Measurements from ENCODE around the gene BRD2. TPM values are rescaled to one million over a fixed set of nuclear protein-coding genes. Genes with fewer than 3 reads are reported as not detected.
A peak's percentile ranks its signal among the peaks of the same experiment; 100 is the strongest.

Gene BRD2
- total RNA-seq, 1 experiment from 2014 or later, result 118 TPM

DNA sequence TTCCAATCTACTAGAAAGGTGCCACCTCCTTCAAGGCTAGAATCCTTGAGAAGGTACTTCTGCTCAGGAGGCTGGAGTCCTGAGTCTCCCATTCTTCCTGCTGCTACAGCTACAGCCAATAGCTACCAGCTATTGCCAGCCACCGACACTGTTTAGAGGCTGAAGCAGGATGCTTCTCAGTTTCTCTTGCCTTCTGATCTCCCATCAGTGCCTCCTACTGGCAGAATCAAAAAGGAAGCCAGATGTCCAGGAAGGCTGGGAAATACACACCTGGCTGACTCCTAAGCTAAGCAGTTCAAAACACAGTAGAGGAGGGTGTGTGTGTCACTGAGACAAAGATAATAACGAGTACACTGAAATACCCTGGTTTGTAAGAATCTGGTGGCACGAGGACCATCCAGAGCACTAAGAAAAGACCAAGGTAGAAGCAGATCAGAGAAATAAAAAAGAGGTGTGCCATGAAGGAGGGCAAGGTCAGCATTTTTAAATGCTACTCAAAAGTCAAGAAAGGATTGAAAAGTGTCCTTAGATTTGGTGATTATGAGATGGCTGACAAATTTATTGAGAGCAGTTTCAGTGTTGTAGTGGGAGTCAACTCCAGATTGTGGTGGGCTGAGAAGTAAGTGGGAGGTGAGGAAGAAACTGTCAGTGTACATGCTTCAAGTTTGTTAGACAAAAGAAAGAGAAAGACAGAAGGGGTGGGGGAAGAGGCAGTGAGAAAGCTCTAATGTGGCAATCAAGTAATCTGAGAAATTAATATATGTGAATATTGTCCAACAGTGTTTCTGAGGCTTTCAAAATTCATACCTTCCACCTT is 13.2 kb upstream of the BRD2 start:
- Histone ChIP-seq H3K9me3 (replicated peaks) (no peaks in the 10 kb centered on the region), H3K4me3 (no peak overlapping the region), H3K27ac (no peak overlapping the region), H3K36me3 (no peaks in the 10 kb centered on the region), H3K4me1 (replicated peaks) (no peaks in the 10 kb centered on the region), H3K27me3 (replicated peaks) (no peaks in the 10 kb centered on the region)
- DNase-seq (ENCODE audit: low read depth in 1 of 2, low spot score in 2 of 2), result no peak

DNA sequence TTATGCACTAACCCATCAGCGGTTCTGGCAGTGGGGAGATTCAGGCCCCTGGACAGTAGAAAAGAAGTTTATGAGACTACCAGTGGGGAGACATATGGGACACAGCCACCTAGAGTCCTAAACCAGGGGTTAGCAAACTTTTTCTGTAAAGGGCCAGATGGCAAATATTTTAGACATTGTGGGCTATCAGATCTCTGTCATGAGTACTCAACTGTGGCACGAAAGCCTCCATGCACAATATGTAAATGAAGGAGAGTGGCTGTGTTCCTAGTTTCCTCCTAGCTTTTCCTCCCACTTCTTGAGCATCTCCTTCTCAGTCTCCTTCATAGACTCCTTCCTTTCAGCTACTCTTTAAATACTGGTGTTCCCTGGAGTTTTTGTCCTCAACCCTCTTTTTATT is 12.2 kb upstream of the BRD2 start:
- Histone ChIP-seq H3K36me3 (no peaks in the 10 kb centered on the region), H3K27me3 (replicated peaks) (no peaks in the 10 kb centered on the region), H3K4me3 (no peak overlapping the region), H3K27ac (no peak overlapping the region), H3K9me3 (replicated peaks) (no peaks in the 10 kb centered on the region), H3K4me1 (replicated peaks) (no peaks in the 10 kb centered on the region)
- no peak for DNase-seq (ENCODE audit: low read depth in 1 of 2, low spot score in 2 of 2)

DNA sequence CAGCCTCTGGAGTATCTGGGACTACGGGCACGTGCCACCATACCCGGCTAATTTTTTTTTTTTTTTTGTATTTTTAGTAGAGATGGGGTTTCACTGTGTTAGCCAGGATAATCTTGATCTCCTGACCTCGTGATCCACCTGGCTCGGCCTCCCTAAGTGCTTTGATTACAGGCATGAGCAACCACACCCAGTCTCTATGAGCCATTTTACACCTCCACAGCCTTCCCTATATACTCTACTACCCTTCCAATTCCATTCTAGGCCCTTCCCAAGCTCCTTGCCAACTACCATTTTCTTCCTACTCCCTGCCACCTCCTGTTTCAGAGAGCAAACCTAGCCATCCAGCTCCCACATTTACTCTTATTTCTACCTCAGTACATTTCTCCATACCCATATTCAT is 7.8 kb upstream of the BRD2 start:
- H3K9me3 ChIP-seq (replicated peaks), result no peaks in the 10 kb centered on the region

DNA sequence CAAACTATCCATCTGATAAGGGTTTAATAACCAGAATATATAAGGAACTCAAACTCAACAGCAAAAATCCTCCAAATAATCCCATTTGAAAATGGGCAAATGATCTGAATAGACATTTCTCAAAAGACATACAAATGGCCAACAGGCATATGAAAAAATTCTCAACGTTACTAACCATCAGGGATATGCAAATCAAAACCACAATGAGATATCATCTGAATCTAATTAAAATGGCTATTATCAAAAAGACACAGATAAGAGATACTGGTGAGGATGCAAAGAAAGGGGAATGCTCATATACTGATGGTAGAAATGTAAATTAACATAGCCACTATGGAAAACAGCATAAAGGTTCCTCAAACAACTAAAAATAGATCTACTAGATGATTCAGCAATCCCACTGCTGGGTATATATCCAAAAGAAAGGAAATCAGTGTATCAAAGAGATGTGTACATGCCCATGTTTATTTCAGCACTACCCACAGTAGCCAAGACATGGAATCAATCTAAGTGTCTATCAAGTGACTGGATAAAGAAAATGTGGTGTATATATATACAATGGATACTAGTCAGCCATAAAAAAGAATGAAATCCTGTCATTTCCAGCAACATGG is 6.1 kb upstream of the BRD2 start:
- Histone ChIP-seq H3K4me3 (no peak overlapping the region), H3K9me3 (replicated peaks) (no peaks in the 10 kb centered on the region), H3K27ac (no peak overlapping the region), H3K36me3 (no peaks in the 10 kb centered on the region), H3K27me3 (replicated peaks) (no peaks in the 10 kb centered on the region), H3K4me1 (replicated peaks) (peaks cover 4% of the 10 kb centered on the region; the same call in 1 of the 2 replicates)
- DNase-seq (ENCODE audit: low read depth in 1 of 2, low spot score in 2 of 2), result no peak

More for the DNA sequence above, 7.8 kb upstream of the BRD2 start:
- no peaks in the 10 kb centered on the region for H3K27me3 ChIP-seq (replicated peaks)
- H3K4me1 ChIP-seq (replicated peaks), result no peaks in the 10 kb centered on the region
- DNase-seq (ENCODE audit: low read depth in 1 of 2, low spot score in 2 of 2), result no peak
- H3K4me3 ChIP-seq, result no peak overlapping the region
- no peaks in the 10 kb centered on the region for H3K36me3 ChIP-seq
- H3K27ac ChIP-seq, result no peak overlapping the region

DNA sequence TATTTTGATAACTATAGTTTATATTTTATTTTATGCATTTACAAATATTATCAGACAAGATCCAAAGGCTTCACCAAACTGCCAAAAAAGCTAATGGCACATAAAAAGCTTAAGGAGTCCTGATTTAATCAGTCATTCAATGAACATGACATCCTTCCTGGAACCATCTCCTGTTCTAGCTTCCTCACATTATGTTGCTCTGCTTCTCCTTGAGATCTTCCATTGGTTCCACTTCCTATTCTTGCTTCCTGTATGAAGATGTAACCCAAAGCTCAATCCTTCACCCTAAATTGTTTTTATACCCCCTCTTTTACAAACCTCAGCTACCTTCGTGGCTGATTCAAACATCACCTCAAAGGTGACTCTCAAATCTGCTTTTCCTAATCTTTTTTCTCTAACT is 4.5 kb upstream of the BRD2 start:
- no peak overlapping the region for H3K4me3 ChIP-seq
- peaks cover 10% of the 10 kb centered on the region for H3K4me1 ChIP-seq (replicated peaks)
- H3K27ac ChIP-seq, result no peak overlapping the region
- H3K36me3 ChIP-seq, result no peaks in the 10 kb centered on the region
- DNase-seq (ENCODE audit: low read depth in 1 of 2, low spot score in 2 of 2), result no peak
- H3K27me3 ChIP-seq (replicated peaks), result no peaks in the 10 kb centered on the region
- no peaks in the 10 kb centered on the region for H3K9me3 ChIP-seq (replicated peaks)

DNA sequence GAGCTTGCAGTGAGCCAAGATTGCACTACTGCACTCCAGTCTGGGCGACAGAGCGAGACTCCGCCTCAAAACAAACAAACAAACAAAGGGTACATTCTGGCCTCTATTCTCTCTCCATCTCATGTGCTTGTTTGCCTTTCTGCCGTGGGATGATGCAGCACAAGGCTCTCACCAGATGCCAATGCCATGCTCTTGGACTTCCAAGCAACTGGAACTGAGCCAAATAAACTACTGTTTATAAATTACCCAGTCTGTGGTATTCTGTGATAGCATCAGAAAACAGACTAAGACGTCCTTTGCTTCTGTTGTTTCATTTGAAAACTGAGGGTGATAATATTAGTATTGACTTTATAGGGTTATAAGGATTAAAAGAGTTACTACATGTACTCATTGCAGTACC is 3.6 kb upstream of the BRD2 start:
- H3K9me3 ChIP-seq (replicated peaks), result no peaks in the 10 kb centered on the region
- peaks cover 15% of the 10 kb centered on the region for H3K4me1 ChIP-seq (replicated peaks)
- H3K27me3 ChIP-seq (replicated peaks), result no peaks in the 10 kb centered on the region
- DNase-seq (ENCODE audit: low read depth in 1 of 2, low spot score in 2 of 2), result no peak
- no peak overlapping the region for H3K27ac ChIP-seq
- peaks cover 6% of the 10 kb centered on the region; the same call in 1 of the 2 replicates for H3K36me3 ChIP-seq
- H3K4me3 ChIP-seq, result no peak overlapping the region

DNA sequence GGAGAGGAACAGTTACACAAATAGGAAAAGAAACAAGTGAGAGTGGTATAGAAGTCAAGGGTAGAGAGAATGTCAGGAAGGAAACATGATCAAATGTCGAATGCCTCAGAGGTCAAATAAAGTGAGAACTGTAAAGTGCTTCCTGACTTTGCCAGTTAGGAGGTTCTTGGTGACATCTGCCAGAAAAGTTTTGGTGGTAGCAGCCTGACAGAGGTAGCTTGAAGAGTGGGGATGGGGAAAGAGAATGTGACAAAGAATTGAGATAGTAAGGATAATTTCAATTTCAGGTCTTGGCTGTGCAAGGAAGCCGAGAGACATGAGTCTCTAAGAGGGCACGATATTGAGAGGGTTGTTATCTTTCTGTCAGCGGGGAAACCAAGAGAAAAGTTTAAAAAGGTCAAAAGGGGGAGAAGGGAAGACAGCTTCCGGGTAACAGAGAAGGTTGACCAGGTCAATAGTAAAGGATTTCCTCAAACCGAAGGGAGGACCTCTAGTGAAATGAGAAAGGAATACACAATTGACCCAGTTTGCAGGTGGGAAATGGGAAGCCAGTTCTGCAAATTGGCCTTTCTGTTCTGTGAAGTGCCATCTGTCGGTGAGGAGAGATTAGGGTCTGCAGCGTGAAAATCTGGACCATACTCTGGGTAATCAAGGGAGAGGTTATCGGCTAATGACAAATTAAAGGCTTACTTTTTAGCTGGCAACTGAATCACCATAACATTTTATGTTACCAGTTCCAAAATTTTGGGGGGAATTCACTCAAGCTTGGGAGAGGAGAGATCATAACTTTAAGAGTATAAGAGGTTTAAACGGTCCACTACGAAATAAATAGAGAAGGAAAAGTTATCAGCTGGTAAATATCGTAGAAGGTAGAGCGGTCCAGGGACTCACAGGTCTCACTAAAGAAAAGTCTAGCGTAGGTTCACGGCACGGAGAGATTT is 973 bp upstream of the BRD2 start:
- peak in 1 of 2 experiments; percentile 44 for DNase-seq (ENCODE audit: low read depth in 1 of 2, low spot score in 2 of 2)
- peak overlapping the region; percentile 99; the same call in 1 of the 2 replicates for H3K27ac ChIP-seq
- H3K27me3 ChIP-seq (replicated peaks), result no peaks in the 10 kb centered on the region
- H3K4me1 ChIP-seq (replicated peaks), result peaks cover 27% of the 10 kb centered on the region
- H3K9me3 ChIP-seq (replicated peaks), result no peaks in the 10 kb centered on the region
- H3K36me3 ChIP-seq, result peaks cover 20% of the 10 kb centered on the region
- H3K4me3 ChIP-seq, result peak overlapping the region; percentile 57

DNA sequence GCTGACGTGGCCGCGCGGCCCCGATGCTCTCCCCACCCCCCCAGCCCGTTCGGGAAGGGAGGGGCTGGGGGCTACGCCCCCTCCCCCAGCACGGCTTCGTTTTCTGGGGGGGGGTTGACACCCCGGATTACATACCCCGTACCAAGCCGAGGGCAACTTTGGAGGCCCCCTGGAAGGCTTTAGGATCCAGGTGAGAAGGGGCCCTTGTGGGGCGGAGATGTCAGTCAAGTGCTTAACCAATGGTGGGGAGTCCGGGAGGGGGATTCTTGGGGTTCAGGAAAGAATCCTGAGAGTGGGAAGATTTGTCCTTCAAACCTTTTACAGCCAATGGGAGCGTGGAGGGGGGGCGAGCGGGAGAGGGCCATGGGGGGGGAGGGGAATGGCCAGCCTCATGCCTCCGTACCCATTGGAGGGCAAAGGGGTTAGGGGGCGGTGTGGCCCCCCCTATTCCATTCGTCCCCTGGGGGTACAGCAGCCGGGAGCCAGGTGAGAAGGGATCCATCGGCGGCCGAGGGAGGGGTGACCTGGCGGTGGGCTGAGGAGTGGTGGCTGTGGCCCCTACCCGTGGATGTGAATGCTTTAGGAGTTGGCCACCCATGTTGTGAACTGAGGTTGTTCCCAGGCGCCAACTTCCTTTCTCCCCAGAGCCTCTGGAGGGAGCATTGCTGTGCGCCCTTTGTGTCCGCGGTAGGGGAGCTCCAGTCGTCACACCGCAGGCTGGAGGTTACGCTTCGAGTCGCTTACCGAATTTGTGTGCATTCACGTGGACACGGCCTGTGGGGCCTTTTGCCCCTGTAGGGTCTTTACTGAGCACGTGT is 682 bp downstream of the BRD2 start:
- Histone ChIP-seq H3K4me3 (peak overlapping the region; percentile 57), H3K36me3 (peaks cover 36% of the 10 kb centered on the region), H3K27ac (peak overlapping the region; percentile 99), H3K9me3 (replicated peaks) (no peaks in the 10 kb centered on the region), H3K27me3 (replicated peaks) (no peaks in the 10 kb centered on the region), H3K4me1 (replicated peaks) (peaks cover 27% of the 10 kb centered on the region)
- DNase-seq (ENCODE audit: low read depth in 1 of 2, low spot score in 2 of 2), result peak; percentile 88 to 96

DNA sequence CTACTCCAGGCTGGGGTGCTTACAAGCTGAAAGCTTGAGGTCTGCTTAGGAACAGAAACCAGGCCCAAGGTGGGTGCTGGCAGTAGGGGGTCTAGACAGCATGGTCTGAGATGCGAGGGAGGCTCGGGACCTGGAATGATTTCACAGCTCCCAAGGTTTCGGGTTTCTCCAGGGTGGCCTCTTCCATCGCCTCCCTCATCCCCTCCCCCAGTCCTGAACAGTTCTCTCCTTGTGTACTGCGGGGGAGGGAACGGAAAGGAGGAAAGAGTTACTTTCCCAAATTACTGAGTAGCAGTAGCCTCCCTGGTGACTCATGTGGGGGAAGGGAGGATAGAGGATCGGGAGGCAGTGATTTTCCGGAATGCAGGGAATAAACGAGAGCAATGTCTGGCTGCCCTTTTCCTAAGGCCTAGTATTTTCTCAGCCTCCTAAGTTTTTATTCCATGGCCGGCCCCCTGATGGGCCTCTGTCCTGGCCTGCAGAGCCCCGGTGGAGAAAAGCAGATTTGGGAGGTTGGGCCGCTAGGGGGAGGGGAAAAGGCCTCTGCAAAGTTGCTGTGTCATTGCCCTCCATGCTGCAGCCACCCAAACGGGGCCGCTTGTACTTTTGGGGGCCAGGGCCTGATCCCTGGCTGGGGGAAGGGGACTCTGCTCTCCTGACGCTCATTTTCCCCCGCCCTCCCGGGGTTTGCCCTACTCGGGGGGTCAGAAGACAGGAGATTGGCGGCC is 1.5 kb downstream of the BRD2 start:
- no peaks in the 10 kb centered on the region for H3K9me3 ChIP-seq (replicated peaks)
- no peaks in the 10 kb centered on the region for H3K27me3 ChIP-seq (replicated peaks)
- H3K27ac ChIP-seq, result peak overlapping the region; percentile 99
- peak; percentile 95 to 98 for DNase-seq (ENCODE audit: low read depth in 1 of 2, low spot score in 2 of 2)
- peaks cover 27% of the 10 kb centered on the region for H3K4me1 ChIP-seq (replicated peaks)
- peaks cover 44% of the 10 kb centered on the region for H3K36me3 ChIP-seq
- peak overlapping the region; percentile 57 for H3K4me3 ChIP-seq

DNA sequence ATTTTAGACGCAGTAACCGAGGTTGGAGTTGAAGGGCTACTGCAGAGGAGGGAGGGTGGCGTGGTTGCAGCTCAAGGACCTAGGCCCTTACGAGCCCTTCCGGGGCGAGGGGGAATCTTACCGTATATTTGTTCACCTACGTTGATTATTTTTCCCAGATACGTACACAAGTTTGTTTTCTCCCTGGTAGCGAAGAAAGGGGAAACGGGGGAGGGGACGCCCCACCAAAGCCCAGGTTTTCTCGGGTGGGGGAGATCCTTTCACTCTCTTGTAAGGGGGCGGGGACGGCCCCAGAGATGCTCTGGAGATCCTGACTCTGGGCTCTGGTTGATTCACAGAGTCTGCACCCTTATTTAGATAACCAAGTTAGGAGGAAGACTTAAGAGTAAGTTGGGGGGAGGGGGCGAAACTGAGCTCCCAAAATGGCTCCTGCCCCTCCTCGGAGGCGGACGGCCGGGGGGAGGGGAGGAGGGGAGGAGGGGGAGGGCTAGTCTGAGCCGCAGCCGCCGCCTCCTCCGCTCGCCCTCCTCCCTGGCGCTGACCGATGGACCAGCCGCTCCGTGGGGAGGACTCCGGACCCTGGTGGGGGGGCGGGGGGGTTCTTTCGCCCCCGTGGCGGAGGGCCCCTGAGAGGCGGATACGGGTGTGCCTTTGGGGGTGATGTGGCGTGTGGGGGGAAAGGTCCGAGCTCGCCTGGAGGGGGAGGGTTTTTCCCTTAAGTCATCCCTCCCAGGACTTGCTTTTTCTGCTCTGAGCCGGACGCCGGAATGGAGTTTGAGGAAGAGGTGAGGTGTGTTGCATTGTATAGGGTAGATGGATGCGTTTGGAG is 2.2 kb downstream of the BRD2 start:
- Histone ChIP-seq H3K9me3 (replicated peaks) (no peaks in the 10 kb centered on the region), H3K4me3 (peak overlapping the region; percentile 57), H3K4me1 (replicated peaks) (peaks cover 33% of the 10 kb centered on the region), H3K27me3 (replicated peaks) (no peaks in the 10 kb centered on the region), H3K27ac (peak overlapping the region; percentile 99), H3K36me3 (peaks cover 52% of the 10 kb centered on the region)
- DNase-seq (ENCODE audit: low read depth in 1 of 2, low spot score in 2 of 2), result peak; percentile 90 to 95

DNA sequence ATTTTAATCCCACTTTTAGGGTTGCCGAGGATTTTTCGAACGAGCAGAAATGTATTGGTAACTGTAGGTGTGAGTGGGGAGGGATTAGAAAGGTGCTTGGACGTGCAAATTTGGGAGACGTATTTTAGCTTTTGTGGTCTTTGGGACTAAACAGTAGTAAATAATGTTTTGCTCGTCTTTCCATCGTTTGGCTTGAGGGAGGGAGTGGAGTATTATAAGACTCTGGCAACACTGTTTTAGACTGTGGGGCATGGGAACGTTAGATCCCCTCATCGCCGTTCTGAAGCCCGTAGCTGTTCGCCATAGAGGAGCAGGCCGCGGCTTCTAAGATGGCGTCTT is 2.8 kb downstream of the BRD2 start:
- DNase-seq (ENCODE audit: low read depth in 1 of 2, low spot score in 2 of 2), result no peak
- peak overlapping the region; percentile 57 for H3K4me3 ChIP-seq
- H3K9me3 ChIP-seq (replicated peaks), result no peaks in the 10 kb centered on the region
- H3K27ac ChIP-seq, result peak overlapping the region; percentile 99
- peaks cover 34% of the 10 kb centered on the region for H3K4me1 ChIP-seq (replicated peaks)
- H3K27me3 ChIP-seq (replicated peaks), result no peaks in the 10 kb centered on the region
- peaks cover 58% of the 10 kb centered on the region for H3K36me3 ChIP-seq
